ENCODE measurements around the gene KLHDC8A. TPM values are rescaled to one million over a fixed set of nuclear protein-coding genes. Genes with fewer than 3 reads are reported as not detected.
A peak's percentile ranks its signal among the peaks of the same experiment; 100 is the strongest.

The KLHDC8A gene
- polyA plus RNA-seq, 5 donors = 0.56 to 1.3 (median 0.77) TPM

GRCh38 chr1:205319081-205320018, 37.4 kb downstream of the KLHDC8A start:
- DNase-seq = peak; percentile 71 to 76

- no peak for DNase-seq
Measured at GRCh38 chr1:205318231-205318991, 38.3 kb downstream of the KLHDC8A start.

- DNase-seq = peak; percentile 66 to 71
Measured at GRCh38 chr1:205317311-205317917, 39.3 kb downstream of the KLHDC8A start.

- DNase-seq = no peak
Measured at GRCh38 chr1:205316161-205316566, 40.6 kb downstream of the KLHDC8A start.

GRCh38 chr1:205315008-205315618, 41.6 kb downstream of the KLHDC8A start:
- no peak for DNase-seq

- no peak for DNase-seq
Measured at GRCh38 chr1:205313563-205314308, 43.0 kb downstream of the KLHDC8A start.

- no peak for DNase-seq
Measured at GRCh38 chr1:205312866-205313562, 43.7 kb downstream of the KLHDC8A start.

GRCh38 chr1:205310976-205311704, 45.6 kb downstream of the KLHDC8A start:
- DNase-seq = no peak

GRCh38 chr1:205309741-205310140, 47.0 kb downstream of the KLHDC8A start:
- no peak for DNase-seq

GRCh38 chr1:205306929-205307566, 49.7 kb downstream of the KLHDC8A start:
- no peak for DNase-seq

- DNase-seq = no peak
Measured at GRCh38 chr1:205304695-205305070, 52.0 kb downstream of the KLHDC8A start.

- DNase-seq = no peak
Measured at GRCh38 chr1:205304046-205304694, 52.6 kb downstream of the KLHDC8A start.

GRCh38 chr1:205303247-205303888, 53.4 kb downstream of the KLHDC8A start:
- no peak for DNase-seq

GRCh38 chr1:205301842-205302588, 54.7 kb downstream of the KLHDC8A start:
- no peak for DNase-seq

- peak; percentile 66 to 72 for DNase-seq
Measured at GRCh38 chr1:205301205-205301821, 55.4 kb downstream of the KLHDC8A start.

- no peak for DNase-seq
Measured at GRCh38 chr1:205300149-205300548, 56.6 kb downstream of the KLHDC8A start.

All from right lung (tissue), 5 donors.